MM.1S (cell line): ENCODE measurements around the gene ADRB1.

Source experiments
- DNase-seq: peaks from one replicate; pipeline ENCODE4 v3.0.0-alpha.2; 2015
- H2AFZ ChIP-seq: fragments of 300-600 bp; sonication (generic); 2 replicates; pipeline ENCODE4 v1.6.0; 2016; ENCODE audit warnings: antibody characterized with exemption, low read length
- H3F3A ChIP-seq: fragments of 300-600 bp; sonication (generic); 2 replicates; pipeline ENCODE4 v1.6.1; 2016; ENCODE audit warnings: mild to moderate bottlenecking, antibody characterized with exemption, low read length, moderate library complexity, mixed read lengths; ENCODE audit not compliant: insufficient read depth
- H3K27ac ChIP-seq: fragments of 300-600 bp; sonication (generic); 2 replicates; pipeline ENCODE4 v1.5.1; 2016; ENCODE audit warnings: mild to moderate bottlenecking, low read length
- H3K27me3 ChIP-seq: fragments of 300-600 bp; sonication (generic); replicated peaks from 2 replicates; pipeline ENCODE4 v1.6.0; 2016; ENCODE audit warnings: low read length; ENCODE audit not compliant: insufficient read depth
- H3K36me3 ChIP-seq: fragments of 300-600 bp; sonication (generic); replicated peaks from 2 replicates; pipeline ENCODE4 v1.6.1; 2016; ENCODE audit warnings: mild to moderate bottlenecking, low read length, mixed read lengths; ENCODE audit not compliant: insufficient read depth
- H3K4me1 ChIP-seq: fragments of 300-600 bp; sonication (generic); 2 replicates; pipeline ENCODE4 v1.6.1; 2016; ENCODE audit warnings: low read length, mixed read lengths
- H3K4me2 ChIP-seq: fragments of 300-600 bp; sonication (generic); 2 replicates; pipeline ENCODE4 v1.6.0; 2016; ENCODE audit warnings: low read depth, low read length
- H3K4me3 ChIP-seq: fragments of 300-600 bp; sonication (generic); 2 replicates; pipeline ENCODE4 v1.5.1; 2016; ENCODE audit warnings: low read length, mixed read lengths
- H3K79me2 ChIP-seq: fragments of 300-600 bp; sonication (generic); 2 replicates; pipeline ENCODE4 v1.6.1; 2016; ENCODE audit warnings: mixed run types, low read length, mixed read lengths
- H3K9ac ChIP-seq: fragments of 300-600 bp; sonication (generic); 2 replicates; pipeline ENCODE4 v1.6.1; 2016; ENCODE audit warnings: low read length, mixed read lengths
- H3K9me2 ChIP-seq: fragments of 300-600 bp; sonication (generic); replicated peaks from 2 replicates; pipeline ENCODE4 v1.6.1; 2016; ENCODE audit warnings: mild to moderate bottlenecking, low read length, mixed read lengths; ENCODE audit not compliant: insufficient read depth
- H3K9me3 ChIP-seq: fragments of 300-600 bp; sonication (generic); replicated peaks from 2 replicates; pipeline ENCODE4 v1.6.1; 2016; ENCODE audit warnings: mild to moderate bottlenecking, low read length, mixed read lengths; ENCODE audit not compliant: insufficient read depth
- H4K20me1 ChIP-seq: fragments of 300-600 bp; sonication (generic); 2 replicates; pipeline ENCODE4 v1.6.1; 2016; ENCODE audit warnings: mild to moderate bottlenecking, low read length, moderate library complexity, mixed read lengths; ENCODE audit not compliant: insufficient read depth
- EZH2 ChIP-seq: fragments of 300-600 bp; sonication (generic); optimal IDR thresholded peaks from 2 replicates; pipeline ENCODE3; 2017; ENCODE audit warnings: low read depth, mild to moderate bottlenecking, antibody characterized with exemption, low read length, mixed read lengths
- EZH2phosphoT487 ChIP-seq: fragments of 300-600 bp; sonication (generic); IDR thresholded peaks from 2 replicates; pipeline ENCODE4 v1.6.1; 2018; ENCODE audit warnings: antibody characterized with exemption, low read length
- TF ChIP-seq, protein P1 (sequence below): fragments of 300-600 bp; sonication (generic); IDR thresholded peaks from 2 replicates; pipeline ENCODE4 v1.5.1; 2016; ENCODE audit warnings: antibody characterized with exemption, low read length, mixed read lengths

Gene ADRB1

GRCh38 chr10:114084215-114084614, 40.5 kb downstream of the ADRB1 start:
- Histone ChIP-seq H3K9ac (no peak overlapping the region), H2AFZ (no peak overlapping the region), H3K36me3 (no peaks in the 10 kb centered on the region), H3K9me2 (no peaks in the 10 kb centered on the region), H3K27me3 (no peaks in the 10 kb centered on the region), H3K4me2 (no peak overlapping the region), H3K4me3 (no peak overlapping the region), H3F3A (peaks cover 4% of the 10 kb centered on the region; the same call in 1 of the 2 replicates), H3K9me3 (no peaks in the 10 kb centered on the region), H3K79me2 (no peaks in the 10 kb centered on the region), H3K4me1 (no peaks in the 10 kb centered on the region), H3K27ac (no peak overlapping the region), H4K20me1 (no peaks in the 10 kb centered on the region)
- TF ChIP-seq EZH2: no peak
- TF ChIP-seq, protein P1, sequence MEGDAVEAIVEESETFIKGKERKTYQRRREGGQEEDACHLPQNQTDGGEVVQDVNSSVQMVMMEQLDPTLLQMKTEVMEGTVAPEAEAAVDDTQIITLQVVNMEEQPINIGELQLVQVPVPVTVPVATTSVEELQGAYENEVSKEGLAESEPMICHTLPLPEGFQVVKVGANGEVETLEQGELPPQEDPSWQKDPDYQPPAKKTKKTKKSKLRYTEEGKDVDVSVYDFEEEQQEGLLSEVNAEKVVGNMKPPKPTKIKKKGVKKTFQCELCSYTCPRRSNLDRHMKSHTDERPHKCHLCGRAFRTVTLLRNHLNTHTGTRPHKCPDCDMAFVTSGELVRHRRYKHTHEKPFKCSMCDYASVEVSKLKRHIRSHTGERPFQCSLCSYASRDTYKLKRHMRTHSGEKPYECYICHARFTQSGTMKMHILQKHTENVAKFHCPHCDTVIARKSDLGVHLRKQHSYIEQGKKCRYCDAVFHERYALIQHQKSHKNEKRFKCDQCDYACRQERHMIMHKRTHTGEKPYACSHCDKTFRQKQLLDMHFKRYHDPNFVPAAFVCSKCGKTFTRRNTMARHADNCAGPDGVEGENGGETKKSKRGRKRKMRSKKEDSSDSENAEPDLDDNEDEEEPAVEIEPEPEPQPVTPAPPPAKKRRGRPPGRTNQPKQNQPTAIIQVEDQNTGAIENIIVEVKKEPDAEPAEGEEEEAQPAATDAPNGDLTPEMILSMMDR: no peak
- no peak for TF ChIP-seq EZH2phosphoT487
- no peak for DNase-seq

DNA sequence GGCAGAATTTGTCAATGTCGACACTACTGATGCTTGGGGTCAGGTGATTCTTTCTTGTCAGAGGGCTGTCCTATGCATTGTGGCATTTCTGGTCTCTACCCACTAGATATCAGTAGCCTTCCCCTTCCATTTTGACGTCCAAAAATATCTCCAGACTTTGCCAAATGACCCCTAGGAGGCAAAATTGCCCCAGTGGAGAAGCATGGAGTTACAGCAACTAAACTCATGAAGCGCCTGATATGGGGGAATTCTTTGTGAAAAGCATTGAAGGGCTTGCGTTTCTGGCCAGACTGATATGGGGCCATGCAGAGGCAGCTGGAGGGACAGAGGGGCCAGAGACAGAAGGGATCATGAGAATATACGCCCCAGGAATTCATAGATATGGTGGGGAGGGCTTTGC, 43.6 kb downstream of the ADRB1 start:
- TF ChIP-seq EZH2 (no peak), EZH2phosphoT487 (no peak)
- TF ChIP-seq, protein P1: no peak
- no peak overlapping the region for H3K4me2 ChIP-seq
- no peak overlapping the region for H3K27ac ChIP-seq

DNA sequence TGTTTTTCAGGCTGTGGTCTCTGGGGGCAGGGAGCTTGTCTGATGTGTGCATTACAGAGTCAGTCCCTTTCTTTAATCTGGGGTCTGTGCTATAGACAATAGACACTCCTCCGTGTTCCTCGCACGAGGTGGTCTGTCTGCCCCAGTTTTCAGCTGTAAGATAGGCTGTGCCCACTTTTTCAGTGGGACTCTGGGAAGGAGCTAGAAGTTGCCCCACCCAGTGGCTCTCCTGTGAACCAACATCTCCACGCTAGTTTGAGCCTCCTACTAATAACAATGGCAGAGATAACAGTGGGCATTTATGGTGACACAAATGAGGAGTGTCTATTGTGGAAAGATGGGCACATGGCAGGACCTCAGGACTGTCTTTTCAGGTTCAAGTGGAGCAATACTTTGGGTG, 44.0 kb downstream of the ADRB1 start:
- Histone ChIP-seq H3K4me1 (no peaks in the 10 kb centered on the region), H3K9me3 (no peaks in the 10 kb centered on the region), H3K4me3 (no peak overlapping the region), H3K9me2 (no peaks in the 10 kb centered on the region), H3K4me2 (no peak overlapping the region), H3K27ac (no peak overlapping the region), H2AFZ (no peak overlapping the region), H3F3A (peaks cover 4% of the 10 kb centered on the region; the same call in 1 of the 2 replicates), H3K9ac (no peak overlapping the region), H3K27me3 (no peaks in the 10 kb centered on the region), H4K20me1 (no peaks in the 10 kb centered on the region), H3K79me2 (no peaks in the 10 kb centered on the region), H3K36me3 (no peaks in the 10 kb centered on the region)
- no peak for DNase-seq
- TF ChIP-seq, protein P1: no peak
- TF ChIP-seq EZH2 (no peak), EZH2phosphoT487 (no peak)

More for the DNA sequence above, 43.6 kb downstream of the ADRB1 start:
- Histone ChIP-seq H3K27me3 (no peaks in the 10 kb centered on the region), H3K4me1 (no peaks in the 10 kb centered on the region), H3K9ac (no peak overlapping the region), H4K20me1 (no peaks in the 10 kb centered on the region), H3K9me2 (no peaks in the 10 kb centered on the region), H2AFZ (no peak overlapping the region), H3K79me2 (no peaks in the 10 kb centered on the region), H3K4me3 (no peak overlapping the region), H3K36me3 (no peaks in the 10 kb centered on the region), H3K9me3 (no peaks in the 10 kb centered on the region), H3F3A (peaks cover 4% of the 10 kb centered on the region; the same call in 1 of the 2 replicates)
- DNase-seq: no peak
